ENCODE measurements around the gene SYNPO. TPM values are rescaled to one million over a fixed set of nuclear protein-coding genes. Genes with fewer than 3 reads are reported as not detected.

SYNPO gene
- total RNA-seq, 4 donors from 2014 or later: 15.5 to 89.4 (median 41.8) TPM

- in situ Hi-C loops (cut with MboI; ENCODE audit: low pct_ligation_motif_present in 1 of 4, low pct_unique_long_range_greater_than_20kb in 1 of 4, low sequenced_read_pairs in 3 of 4) (no loop called here), intact Hi-C loops (cut with DNase I; ENCODE audit: low total_unique reads) (no loop called here)
- H3K27ac ChIP-seq: no peak overlapping the region
- 80 to 88% methylated on average over 1 to 6 of the region's 6 CpGs for WGBS, 2 donors (ENCODE audit: low coverage in 1 of 2)
- no peaks in the 10 kb centered on the region for H3K27me3 ChIP-seq
- TF ChIP-seq CTCF (IDR thresholded peaks at IDR 0.05) (no peak), POLR2AphosphoS5 (IDR thresholded peaks at IDR 0.05) (no peak), POLR2A (IDR thresholded peaks at IDR 0.05) (no peak), EP300 (IDR thresholded peaks at IDR 0.05; ENCODE audit: low read depth) (no peak)
- no peak overlapping the region for H3K4me3 ChIP-seq
- H3K36me3 ChIP-seq: no peaks in the 10 kb centered on the region
- H3K9me3 ChIP-seq: no peaks in the 10 kb centered on the region
- H3K4me1 ChIP-seq: peaks cover 7 to 13% (median 8%) of the 10 kb centered on the region in 4 donors
- DNase-seq: no peak
Measured at GRCh38 chr5:150604894-150605440, 35.5 kb upstream of the SYNPO start.

GRCh38 chr5:150605546-150605945, 34.9 kb upstream of the SYNPO start:
- Histone ChIP-seq H3K4me3 (no peak overlapping the region), H3K27ac (no peak overlapping the region), H3K36me3 (no peaks in the 10 kb centered on the region), H3K4me1 (peaks cover 6 to 13% (median 9%) of the 10 kb centered on the region in 4 donors), H3K27me3 (no peaks in the 10 kb centered on the region), H3K9me3 (no peaks in the 10 kb centered on the region)
- in situ Hi-C loops (cut with MboI; ENCODE audit: low pct_ligation_motif_present in 1 of 4, low pct_unique_long_range_greater_than_20kb in 1 of 4, low sequenced_read_pairs in 3 of 4) (no loop called here), intact Hi-C loops (cut with DNase I; ENCODE audit: low total_unique reads) (no loop called here)
- TF ChIP-seq POLR2A (IDR thresholded peaks at IDR 0.05) (no peak), POLR2AphosphoS5 (IDR thresholded peaks at IDR 0.05) (no peak), EP300 (IDR thresholded peaks at IDR 0.05; ENCODE audit: low read depth) (no peak), CTCF (IDR thresholded peaks at IDR 0.05) (no peak)
- WGBS, 2 donors (ENCODE audit: low coverage in 1 of 2): 32 to 53% methylated on average over 3 to 6 of the region's 6 CpGs
- no peak for DNase-seq

- Histone ChIP-seq H3K4me3 (no peak overlapping the region), H3K27me3 (no peaks in the 10 kb centered on the region), H3K27ac (no peak overlapping the region), H3K9me3 (no peaks in the 10 kb centered on the region), H3K36me3 (no peaks in the 10 kb centered on the region), H3K4me1 (peaks cover 6 to 20% (median 15%) of the 10 kb centered on the region in 4 donors)
- DNase-seq: no peak
- 84% methylated on average over 9 of the region's 9 CpGs; no CpG with 5 or more reads in 1 of the 2 donors for WGBS, 2 donors (ENCODE audit: low coverage in 1 of 2)
- intact Hi-C loops (cut with DNase I; ENCODE audit: low total_unique reads): no loop called here
- in situ Hi-C loops (cut with MboI; ENCODE audit: low pct_ligation_motif_present in 1 of 4, low pct_unique_long_range_greater_than_20kb in 1 of 4, low sequenced_read_pairs in 3 of 4): no loop called here
- no peak for TF ChIP-seq POLR2AphosphoS5 (IDR thresholded peaks at IDR 0.05)
- no peak for TF ChIP-seq CTCF (IDR thresholded peaks at IDR 0.05)
- TF ChIP-seq EP300 (IDR thresholded peaks at IDR 0.05; ENCODE audit: low read depth): no peak
- TF ChIP-seq POLR2A (IDR thresholded peaks at IDR 0.05): no peak
Measured at GRCh38 chr5:150606476-150606875, 34.0 kb upstream of the SYNPO start.

GRCh38 chr5:150607105-150607504, 33.4 kb upstream of the SYNPO start:
- WGBS, 2 donors (ENCODE audit: low coverage in 1 of 2): 78 to 84% methylated on average over 4 to 6 of the region's 6 CpGs
- Histone ChIP-seq H3K4me3 (no peak overlapping the region), H3K4me1 (peaks cover 6 to 26% (median 21%) of the 10 kb centered on the region in 4 donors), H3K9me3 (no peaks in the 10 kb centered on the region), H3K27ac (no peak overlapping the region), H3K36me3 (no peaks in the 10 kb centered on the region), H3K27me3 (no peaks in the 10 kb centered on the region)
- in situ Hi-C loops (cut with MboI; ENCODE audit: low pct_ligation_motif_present in 1 of 4, low pct_unique_long_range_greater_than_20kb in 1 of 4, low sequenced_read_pairs in 3 of 4) (no loop called here), intact Hi-C loops (cut with DNase I; ENCODE audit: low total_unique reads) (no loop called here)
- no peak for DNase-seq
- TF ChIP-seq EP300 (IDR thresholded peaks at IDR 0.05; ENCODE audit: low read depth) (no peak), POLR2A (IDR thresholded peaks at IDR 0.05) (no peak), POLR2AphosphoS5 (IDR thresholded peaks at IDR 0.05) (no peak), CTCF (IDR thresholded peaks at IDR 0.05) (no peak)

Measured in transverse colon (tissue), 4 donors.